ENCODE results near the gene PGAM2. TPM values are rescaled to one million over a fixed set of nuclear protein-coding genes. Genes with fewer than 3 reads are reported as not detected.

PGAM2 gene
- total and polyA plus RNA-seq, 2 experiments from 2014 or later, result 2.9 to 7.8 TPM

- TF ChIP-seq ZNF462 (CRISPR knock-in tag; IDR thresholded peaks at IDR 0.05) (no peak), ETS1 (IDR thresholded peaks at IDR 0.05) (no peak), EZH2 (IDR thresholded peaks at IDR 0.05; ENCODE audit: low read depth, unreplicated experiment) (no peak), CREB1 (CRISPR knock-in tag; IDR thresholded peaks at IDR 0.05; ENCODE audit: low read depth) (no peak)
These were observed 18.4 kb upstream of the PGAM2 start (continued) for GRCh38 chr7:44083796-44084195.

GRCh38 chr7:44082541-44083207, 17.3 kb upstream of the PGAM2 start:
- H3K9me3 Mint-ChIP-seq, result no peaks in the 10 kb centered on the region
- Histone ChIP-seq H3K36me3 (ENCODE audit: insufficient read depth) (no peaks in the 10 kb centered on the region), H3K4me2 (peak overlapping the region; percentile 77), H3K79me2 (replicated peaks; ENCODE audit: insufficient read depth) (no peaks in the 10 kb centered on the region), H3K4me1 (ENCODE audit: insufficient read depth) (peaks cover 7% of the 10 kb centered on the region), H3K27me3 (ENCODE audit: insufficient read depth) (peaks cover 4% of the 10 kb centered on the region; the same call in 1 of the 2 replicates), H4K20me1 (replicated peaks; ENCODE audit: insufficient read depth) (no peaks in the 10 kb centered on the region), H3F3A (replicated peaks; ENCODE audit: low read depth) (no peaks in the 10 kb centered on the region; the same call in 1 of the 2 replicates), H2AFZ (peak overlapping the region; percentile 95; the same call in 1 of the 2 replicates), H3K27ac (ENCODE audit: low read depth) (no peak overlapping the region), H3K9me2 (ENCODE audit: insufficient read depth) (no peaks in the 10 kb centered on the region), H3K4me3 (peak overlapping the region; percentile 62)
- DNase-seq (ENCODE audit: low spot score) (peak; percentile 100), ATAC-seq (peak; percentile 93)
- H3K4me3 Mint-ChIP-seq, result peak overlapping the region; percentile 74
- no peak for TF ChIP-seq JUNB (IDR thresholded peaks at IDR 0.05; ENCODE audit: unreplicated experiment)
- TF ChIP-seq EZH2phosphoT487 (IDR thresholded peaks at IDR 0.05; ENCODE audit: unreplicated experiment), result no peak
- peak; percentile 32 for TF ChIP-seq POLR2AphosphoS5 (IDR thresholded peaks at IDR 0.05; ENCODE audit: low read depth)
- peaks cover 31% of the 10 kb centered on the region for H3K27me3 Mint-ChIP-seq (ENCODE audit: insufficient read depth, low read depth, poor library complexity)
- H3K4me1 Mint-ChIP-seq, result peaks cover 19% of the 10 kb centered on the region
- no peak overlapping the region for H3K27ac Mint-ChIP-seq
- peaks cover 18% of the 10 kb centered on the region for H3K36me3 Mint-ChIP-seq (ENCODE audit: low read depth)
